ENCODE data around the gene ZNF296.
A peak's percentile ranks its signal among the peaks of the same experiment; 100 is the strongest.

ZNF296 gene

GRCh38 chr19:45103508-45104319, 27.4 kb upstream of the ZNF296 start:
- DNase-seq (ENCODE audit: low read depth in 3 of 3) = no peak

GRCh38 chr19:45103156-45103507, 26.9 kb upstream of the ZNF296 start:
- DNase-seq (ENCODE audit: low read depth in 3 of 3) = no peak

GRCh38 chr19:45102481-45102880, 26.2 kb upstream of the ZNF296 start:
- DNase-seq (ENCODE audit: low read depth in 3 of 3) = no peak

- no peak for DNase-seq (ENCODE audit: low read depth in 3 of 3)
Observed at GRCh38 chr19:45101806-45102205, 25.5 kb upstream of the ZNF296 start.

GRCh38 chr19:45100846-45101252, 24.6 kb upstream of the ZNF296 start:
- no peak for DNase-seq (ENCODE audit: low read depth in 3 of 3)

GRCh38 chr19:45100201-45100600, 23.9 kb upstream of the ZNF296 start:
- no peak for DNase-seq (ENCODE audit: low read depth in 3 of 3)

GRCh38 chr19:45099467-45100191, 23.4 kb upstream of the ZNF296 start:
- DNase-seq (ENCODE audit: low read depth in 3 of 3) = no peak

GRCh38 chr19:45098521-45099466, 22.5 kb upstream of the ZNF296 start:
- no peak for DNase-seq (ENCODE audit: low read depth in 3 of 3)

GRCh38 chr19:45097776-45098520, 21.7 kb upstream of the ZNF296 start:
- DNase-seq (ENCODE audit: low read depth in 3 of 3) = no peak

- no peak for DNase-seq (ENCODE audit: low read depth in 3 of 3)
Observed at GRCh38 chr19:45097450-45097775, 21.1 kb upstream of the ZNF296 start.

GRCh38 chr19:45096700-45097099, 20.4 kb upstream of the ZNF296 start:
- no peak for DNase-seq (ENCODE audit: low read depth in 3 of 3)

GRCh38 chr19:45095496-45096413, 19.5 kb upstream of the ZNF296 start:
- DNase-seq (ENCODE audit: low read depth in 3 of 3) = no peak

GRCh38 chr19:45094707-45095106, 18.4 kb upstream of the ZNF296 start:
- DNase-seq (ENCODE audit: low read depth in 3 of 3) = no peak

- DNase-seq (ENCODE audit: low read depth in 3 of 3) = no peak
Observed at GRCh38 chr19:45094137-45094536, 17.9 kb upstream of the ZNF296 start.

GRCh38 chr19:45092747-45093678, 16.7 kb upstream of the ZNF296 start, which contains the start of gene PPP1R37:
Gene PPP1R37 (plus strand): TSS chr19:45093179. CDS start chr19:45093326, 147 bp downstream.
- peak; percentile 83 to 91 (median 89) for DNase-seq (ENCODE audit: low read depth in 3 of 3)

- peak; percentile 84 to 97 (median 91) for DNase-seq (ENCODE audit: low read depth in 3 of 3)
Observed at GRCh38 chr19:45091031-45091923, 15.0 kb upstream of the ZNF296 start.

- DNase-seq (ENCODE audit: low read depth in 3 of 3) = no peak
Observed at GRCh38 chr19:45090606-45091005, 14.3 kb upstream of the ZNF296 start.

- no peak for DNase-seq (ENCODE audit: low read depth in 3 of 3)
Observed at GRCh38 chr19:45090034-45090433, 13.8 kb upstream of the ZNF296 start.

Data from stimulated activated CD4-positive, alpha-beta T cell treated with anti-CD3 and anti-CD28 coated beads, TNF-alpha, amount 100 ng/mL, for 24 hours (primary cell).